Keratinocyte (primary cell): ENCODE measurements around the gene RTP3. TPM values are rescaled to one million over a fixed set of nuclear protein-coding genes. Genes with fewer than 3 reads are reported as not detected.
"Not testable (repeated sequence)": the region's sequence is repeated elsewhere in the genome, so short reads cannot be mapped to it uniquely, and the experiment has no call there.

ENCODE experiments used
- DNase-seq: peaks from one replicate; pipeline ENCODE4 v3.0.0-alpha.2; 2011; ENCODE audit warnings: low read depth, missing footprints, low spot score
- FAIRE-seq: peaks from 2 replicates; lab custom pipeline; 2011; peaks lifted over from hg19 to GRCh38; lab: Jason Lieb, UNC
- H2AFZ ChIP-seq: 2 replicates; pipeline ENCODE4 v1.6.0; 2012; ENCODE audit warnings: low read length, control low read depth, inconsistent platforms; ENCODE audit not compliant: control insufficient read depth
- H3K27ac ChIP-seq: 2 replicates; pipeline ENCODE4 v1.5.1; 2011; ENCODE audit warnings: low read length; ENCODE audit not compliant: control insufficient read depth, insufficient read depth
- H3K27me3 ChIP-seq: 3 replicates; pipeline ENCODE4 v1.6.0; 2011; ENCODE audit warnings: low read length; ENCODE audit not compliant: control insufficient read depth, insufficient read depth; ENCODE audit errors: extremely low read depth
- H3K36me3 ChIP-seq, 2 experiments: 2 replicates in 1 of 2; 3 replicates in 1 of 2; pipeline ENCODE4 v1.5.1; 2011; ENCODE audit warnings: low read length in 2 of 2, mild to moderate bottlenecking in 1 of 2; ENCODE audit not compliant: control insufficient read depth in 2 of 2, insufficient read depth in 2 of 2; ENCODE audit errors: extremely low read depth in 1 of 2
- H3K4me1 ChIP-seq: 3 replicates; pipeline ENCODE4 v1.5.1; 2011; ENCODE audit warnings: low read length; ENCODE audit not compliant: control insufficient read depth, insufficient read depth; ENCODE audit errors: extremely low read depth
- H3K4me2 ChIP-seq: 3 replicates; pipeline ENCODE4 v1.6.0; 2011; ENCODE audit warnings: low read depth, low read length; ENCODE audit not compliant: control insufficient read depth, insufficient read depth; ENCODE audit errors: extremely low read depth
- H3K4me3 ChIP-seq, 3 experiments: fragments of 200-600 bp in 1 of 3; sonication (generic) in 1 of 3; 2 replicates in 2 of 3; 3 replicates in 1 of 3; pipeline ENCODE4 v1.5.1; 2011 to 2016; ENCODE audit warnings: low read length in 3 of 3, mild to moderate bottlenecking in 3 of 3, control low read depth in 2 of 3, inconsistent platforms in 1 of 3, low read depth in 1 of 3, mixed read lengths in 1 of 3, mixed run types in 1 of 3, moderate library complexity in 1 of 3; ENCODE audit not compliant: control insufficient read depth in 2 of 3, insufficient read depth in 2 of 3; ENCODE audit errors: extremely low read depth in 1 of 3
- H3K79me2 ChIP-seq: 2 replicates; pipeline ENCODE4 v1.6.0; 2012; ENCODE audit warnings: low read length; ENCODE audit not compliant: control insufficient read depth, insufficient read depth
- H3K9ac ChIP-seq: 3 replicates; pipeline ENCODE4 v1.6.0; 2011; ENCODE audit warnings: low read length; ENCODE audit not compliant: control insufficient read depth, insufficient read depth; ENCODE audit errors: extremely low read depth
- H3K9me1 ChIP-seq: 3 replicates; pipeline ENCODE4 v1.6.0; 2011; ENCODE audit warnings: low read length; ENCODE audit not compliant: control insufficient read depth, insufficient read depth; ENCODE audit errors: extremely low read depth
- H3K9me3 ChIP-seq: 2 replicates; pipeline ENCODE4 v1.5.1; 2012; ENCODE audit warnings: low read depth, low read length; ENCODE audit not compliant: control insufficient read depth
- H4K20me1 ChIP-seq: 3 replicates; pipeline ENCODE4 v1.6.0; 2011; ENCODE audit warnings: low read length; ENCODE audit not compliant: control insufficient read depth, insufficient read depth; ENCODE audit errors: extremely low read depth
- CTCF ChIP-seq, 3 experiments: IDR thresholded peaks in 1 of 3; conservative IDR thresholded peaks in 1 of 3; optimal IDR thresholded peaks in 1 of 3; 2 replicates in 2 of 3; 3 replicates in 1 of 3; pipeline versions ENCODE3 to v1.5.1; 2011; ENCODE audit warnings: low read length in 3 of 3, mild to moderate bottlenecking in 3 of 3, moderate library complexity in 2 of 3, control low read depth in 1 of 3, inconsistent platforms in 1 of 3; ENCODE audit not compliant: insufficient read depth in 2 of 3; ENCODE audit errors: extremely low read depth in 1 of 3
- EZH2 ChIP-seq: IDR thresholded peaks from one replicate; pipeline ENCODE4 v1.6.1; 2012; ENCODE audit warnings: inconsistent platforms, mild to moderate bottlenecking, low read length, moderate library complexity
- dilution Hi-C: fragments of 300-500 bp; cut with MboI; formaldehyde crosslinking; loops from one replicate; pipeline ENCODE4 v1.7.0; 2020; ENCODE audit warnings: low sequenced_read_pairs; ENCODE audit not compliant: extremely low pct_ligation_motif_present
- polyA plus RNA-seq, 5 experiments: library from polyadenylated mRNA; depleted of rRNA in 3 of 5; stranded (reverse) in 3 of 5; stranded (forward) in 1 of 5; unstranded in 1 of 5; fragments of >200 nt; gene quantifications; 1 replicate in 1 of 5; 2 replicates in 3 of 5; 3 replicates in 1 of 5; pipeline versions ENCODE4 v1.2.1 to v1.2.3, GENCODE V29; 2011 to 2012; ENCODE audit warnings: missing spikeins in 2 of 5, low read depth in 1 of 5, low replicate concordance in 1 of 5

The RTP3 gene
- polyA plus RNA-seq, 1 donor (not counting 4 experiments of a cell fraction or from before 2014, with no cell fraction given): not detected

GRCh38 chr3:46521096-46521495, 23.3 kb downstream of the RTP3 start:
- Histone ChIP-seq H3K4me3 (no peak overlapping the region), H4K20me1 (no peaks in the 10 kb centered on the region), H3K4me2 (peak overlapping the region; percentile 23), H3K9ac (no peak overlapping the region), H3K27ac (no peak overlapping the region), H3K27me3 (no peaks in the 10 kb centered on the region), H3K9me1 (no peaks in the 10 kb centered on the region), H3K79me2 (no peaks in the 10 kb centered on the region), H2AFZ (no peak overlapping the region), H3K4me1 (peaks cover 28% of the 10 kb centered on the region), H3K9me3 (no peaks in the 10 kb centered on the region), H3K36me3 (no peaks in the 10 kb centered on the region)
- no peak for TF ChIP-seq CTCF (optimal IDR thresholded peaks at IDR 0.05 in 1 of 3, IDR thresholded peaks at IDR 0.05 in 1 of 3, conservative IDR thresholded peaks at IDR 0.05 in 1 of 3; ENCODE audit: extremely low read depth in 1 of 3, insufficient read depth in 2 of 3, low read length in 3 of 3)
- TF ChIP-seq EZH2: no peak
- FAIRE-seq (no peak), DNase-seq (no peak)
- dilution Hi-C loops: no loop called here

GRCh38 chr3:46522201-46522600, 24.4 kb downstream of the RTP3 start:
- H3K4me3 ChIP-seq, H4K20me1 ChIP-seq, H3K27ac ChIP-seq, H3K4me2 ChIP-seq, H3K9me1 ChIP-seq, DNase-seq, H3K9me3 ChIP-seq, H3K9ac ChIP-seq, H3K27me3 ChIP-seq, FAIRE-seq, H2AFZ ChIP-seq, H3K36me3 ChIP-seq, H3K79me2 ChIP-seq, dilution Hi-C loops: not testable (repeated sequence)
- H3K4me1 ChIP-seq: peaks cover 17% of the 10 kb centered on the region

- no peaks in the 10 kb centered on the region for H3K79me2 ChIP-seq
- dilution Hi-C loops: no loop called here
- DNase-seq (no peak), FAIRE-seq (no peak)
- H3K27ac ChIP-seq: no peak overlapping the region
- peaks cover 9% of the 10 kb centered on the region for H3K4me1 ChIP-seq
- no peaks in the 10 kb centered on the region for H3K9me3 ChIP-seq
- no peak overlapping the region for H2AFZ ChIP-seq
- no peak overlapping the region for H3K4me2 ChIP-seq
- no peaks in the 10 kb centered on the region for H3K27me3 ChIP-seq
- no peaks in the 10 kb centered on the region for H4K20me1 ChIP-seq
- H3K36me3 ChIP-seq: no peaks in the 10 kb centered on the region
- no peak overlapping the region for H3K4me3 ChIP-seq
- no peak for TF ChIP-seq EZH2
- no peak for TF ChIP-seq CTCF (optimal IDR thresholded peaks at IDR 0.05 in 1 of 3, IDR thresholded peaks at IDR 0.05 in 1 of 3, conservative IDR thresholded peaks at IDR 0.05 in 1 of 3; ENCODE audit: extremely low read depth in 1 of 3, insufficient read depth in 2 of 3, low read length in 3 of 3)
- H3K9me1 ChIP-seq: no peaks in the 10 kb centered on the region
- H3K9ac ChIP-seq: no peak overlapping the region
Observed at GRCh38 chr3:46523556-46523955, 25.8 kb downstream of the RTP3 start.
